GM12878 (cell line): ENCODE measurements around the gene HSPB6. TPM values are rescaled to one million over a fixed set of nuclear protein-coding genes. Genes with fewer than 3 reads are reported as not detected.
A peak's percentile ranks its signal among the peaks of the same experiment; 100 is the strongest.

Experiments
- BHLHE40 ChIP-seq, 2 experiments: fragments of 450-650 bp in 1 of 2; IDR thresholded peaks; 2 replicates each; pipeline ENCODE4 v1.6.1; 2011 to 2017; ENCODE audit warnings: low read depth in 2 of 2, borderline replicate concordance in 1 of 2, improper control_type of control experiment in 1 of 2, low read length in 1 of 2, mild to moderate bottlenecking in 1 of 2
- BRCA1 ChIP-seq: IDR thresholded peaks from 2 replicates; pipeline ENCODE4 v1.6.1; 2011; ENCODE audit warnings: low read depth, low read length, improper control_type of control experiment
- EGR1 ChIP-seq, 2 experiments: IDR thresholded peaks; 1 replicate in 1 of 2; 2 replicates in 1 of 2; pipeline ENCODE4 v1.6.1; 2011 to 2012; ENCODE audit warnings: low read depth in 2 of 2, low read length in 2 of 2, borderline replicate concordance in 1 of 2, mild to moderate bottlenecking in 1 of 2, moderate library complexity in 1 of 2
- FOXK2 ChIP-seq: fragments of 450-650 bp; IDR thresholded peaks from 2 replicates; pipeline ENCODE4 v1.6.1; 2017; ENCODE audit warnings: mild to moderate bottlenecking, moderate library complexity
- HCFC1 ChIP-seq: fragments of 150-350 bp; IDR thresholded peaks from 2 replicates; pipeline ENCODE4 v1.6.1; 2014; ENCODE audit warnings: low read length
- KLF5 ChIP-seq: fragments of 450-650 bp; IDR thresholded peaks from 2 replicates; pipeline ENCODE4 v1.6.1; 2014; ENCODE audit warnings: mild to moderate bottlenecking; ENCODE audit not compliant: partially characterized antibody
- NFYA ChIP-seq: IDR thresholded peaks from 2 replicates; pipeline ENCODE4 v1.6.1; 2011; ENCODE audit warnings: low read depth, mild to moderate bottlenecking, low read length, improper control_type of control experiment, borderline replicate concordance
- NFYB ChIP-seq: IDR thresholded peaks from 2 replicates; pipeline ENCODE4 v1.6.1; 2011; ENCODE audit warnings: low read depth, mild to moderate bottlenecking, low read length, improper control_type of control experiment, moderate library complexity; ENCODE audit not compliant: insufficient read depth
- POLR2AphosphoS5 ChIP-seq: IDR thresholded peaks from 2 replicates; pipeline ENCODE4 v1.6.1; 2011; ENCODE audit warnings: mild to moderate bottlenecking, low read length, inconsistent platforms
- TCF12 ChIP-seq: IDR thresholded peaks from 2 replicates; pipeline ENCODE4 v1.6.1; 2011; ENCODE audit warnings: low read depth, mild to moderate bottlenecking, low read length
- ZBED1 ChIP-seq: IDR thresholded peaks from 2 replicates; pipeline ENCODE4 v1.6.1; 2016; ENCODE audit warnings: borderline replicate concordance
- ZNF384 ChIP-seq: IDR thresholded peaks from 2 replicates; pipeline ENCODE4 v1.6.1; 2012; ENCODE audit warnings: low read depth, mild to moderate bottlenecking, low read length, improper control_type of control experiment, borderline replicate concordance
- polyA plus RNA-seq, 11 experiments: library from polyadenylated mRNA; depleted of rRNA in 4 of 11; unstranded in 6 of 11; stranded (reverse) in 5 of 11; fragments of >200 nt; fragmentation: Nextera tagmentation in 4 of 11; fragmentation: Illumina TruSeq in 1 of 11; extraction: Ambion mirVana in 4 of 11; extraction: Trizol in 1 of 11; gene quantifications; 1 replicate in 1 of 11; 2 replicates in 10 of 11; pipeline versions ENCODE4 v1.2.1 to v1.2.3, GENCODE V29; 2011 to 2016; ENCODE audit warnings: inconsistent platforms in 2 of 11, missing spikeins in 2 of 11, low read depth in 1 of 11
- total RNA-seq, 4 experiments: library from RNA; depleted of rRNA in 3 of 4; stranded (reverse); fragments of >200 nt in 3 of 4; fragmentation: Illumina TruSeq in 1 of 4; extraction: Trizol in 1 of 4; gene quantifications; 2 replicates each; pipeline versions ENCODE4 v1.2.1 to v1.2.3, GENCODE V29; 2013 to 2021
- TF ChIP-seq, protein P1 (sequence below): fragments of 450-650 bp; IDR thresholded peaks from 2 replicates; pipeline ENCODE4 v1.6.1; 2018; ENCODE audit warnings: borderline replicate concordance, mild to moderate bottlenecking; ENCODE audit not compliant: partially characterized antibody
- TF ChIP-seq, protein P2 (sequence below): fragments of 450-650 bp; formaldehyde crosslinking; IDR thresholded peaks from 2 replicates; pipeline ENCODE4 v1.4.0; 2020; ENCODE audit warnings: mild to moderate bottlenecking, moderate library complexity
- TF ChIP-seq, protein P3 (sequence below): IDR thresholded peaks from 2 replicates; pipeline ENCODE4 v1.6.1; 2012; ENCODE audit warnings: improper control_type of control experiment, low read depth, low read length; ENCODE audit not compliant: insufficient replicate concordance
- TF ChIP-seq, protein P4 (sequence below): IDR thresholded peaks from 2 replicates; pipeline ENCODE4 v1.6.1; 2011; ENCODE audit warnings: borderline replicate concordance, low read depth, mild to moderate bottlenecking, moderate library complexity, mixed read lengths, low read length; ENCODE audit not compliant: insufficient read depth; ENCODE audit errors: extremely low read length

Gene HSPB6
- total and polyA plus RNA-seq, 10 of the 15 experiments (the other 5 are each of a cell fraction or from before 2014, with no cell fraction given): 0.09 to 1.6 (median 0.36) TPM; not detected in 4

DNA sequence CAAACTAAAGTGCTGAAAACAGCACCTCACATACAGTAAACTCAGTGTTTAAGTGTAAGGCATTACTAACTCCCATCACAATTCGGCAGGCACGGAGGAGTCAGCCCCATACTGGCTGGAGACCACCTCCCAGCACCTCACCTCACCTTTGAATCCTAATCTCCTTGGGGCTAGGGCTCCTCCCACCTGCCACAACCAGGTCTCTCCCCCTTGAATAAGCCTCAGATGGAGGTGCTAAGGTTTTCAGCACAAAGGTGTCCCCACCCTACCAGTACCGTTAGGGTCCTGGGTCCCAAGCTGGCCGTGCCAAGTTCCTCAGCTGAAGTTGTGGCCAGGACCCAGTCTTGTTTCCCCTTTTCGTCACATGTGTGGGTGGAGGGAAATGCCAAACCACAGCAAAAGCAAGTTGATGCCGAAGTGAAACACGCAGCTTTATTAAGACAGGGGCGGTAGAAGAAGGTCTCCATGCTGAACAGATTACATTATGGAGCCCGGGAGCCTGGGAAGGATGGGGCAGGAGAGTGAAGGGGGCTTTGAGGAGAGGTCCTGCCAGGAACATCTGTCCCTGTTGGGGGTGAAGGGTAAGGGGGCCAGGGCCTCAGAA, 14.6 kb downstream of the HSPB6 start, which contains the start of gene IGFLR1 (continued):
- TF ChIP-seq BHLHE40 (IDR thresholded peaks at IDR 0.05; ENCODE audit: borderline replicate concordance in 1 of 2, low read depth in 2 of 2, low read length in 1 of 2) (peak; percentile 80 to 82), ZBED1 (peak; percentile 64; the same call in 1 of the 2 replicates), BRCA1 (no peak), FOXK2 (peak; percentile 78), TCF12 (peak; percentile 87), EGR1 (IDR thresholded peaks at IDR 0.05; ENCODE audit: borderline replicate concordance in 1 of 2, low read depth in 2 of 2, low read length in 2 of 2) (peak; percentile 34 to 97), HCFC1 (no peak), KLF5 (peak; percentile 76), NFYA (no peak), POLR2AphosphoS5 (peak; percentile 95), ZNF384 (no peak), NFYB (no peak)
- TF ChIP-seq, protein P1, sequence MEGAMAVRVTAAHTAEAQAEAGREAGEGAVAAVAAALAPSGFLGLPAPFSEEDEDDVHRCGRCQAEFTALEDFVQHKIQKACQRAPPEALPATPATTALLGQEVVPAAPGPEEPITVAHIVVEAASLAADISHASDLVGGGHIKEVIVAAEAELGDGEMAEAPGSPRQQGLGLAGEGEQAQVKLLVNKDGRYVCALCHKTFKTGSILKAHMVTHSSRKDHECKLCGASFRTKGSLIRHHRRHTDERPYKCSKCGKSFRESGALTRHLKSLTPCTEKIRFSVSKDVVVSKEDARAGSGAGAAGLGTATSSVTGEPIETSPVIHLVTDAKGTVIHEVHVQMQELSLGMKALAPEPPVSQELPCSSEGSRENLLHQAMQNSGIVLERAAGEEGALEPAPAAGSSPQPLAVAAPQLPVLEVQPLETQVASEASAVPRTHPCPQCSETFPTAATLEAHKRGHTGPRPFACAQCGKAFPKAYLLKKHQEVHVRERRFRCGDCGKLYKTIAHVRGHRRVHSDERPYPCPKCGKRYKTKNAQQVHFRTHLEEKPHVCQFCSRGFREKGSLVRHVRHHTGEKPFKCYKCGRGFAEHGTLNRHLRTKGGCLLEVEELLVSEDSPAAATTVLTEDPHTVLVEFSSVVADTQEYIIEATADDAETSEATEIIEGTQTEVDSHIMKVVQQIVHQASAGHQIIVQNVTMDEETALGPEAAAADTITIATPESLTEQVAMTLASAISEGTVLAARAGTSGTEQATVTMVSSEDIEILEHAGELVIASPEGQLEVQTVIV: no peak
- TF ChIP-seq, protein P2, sequence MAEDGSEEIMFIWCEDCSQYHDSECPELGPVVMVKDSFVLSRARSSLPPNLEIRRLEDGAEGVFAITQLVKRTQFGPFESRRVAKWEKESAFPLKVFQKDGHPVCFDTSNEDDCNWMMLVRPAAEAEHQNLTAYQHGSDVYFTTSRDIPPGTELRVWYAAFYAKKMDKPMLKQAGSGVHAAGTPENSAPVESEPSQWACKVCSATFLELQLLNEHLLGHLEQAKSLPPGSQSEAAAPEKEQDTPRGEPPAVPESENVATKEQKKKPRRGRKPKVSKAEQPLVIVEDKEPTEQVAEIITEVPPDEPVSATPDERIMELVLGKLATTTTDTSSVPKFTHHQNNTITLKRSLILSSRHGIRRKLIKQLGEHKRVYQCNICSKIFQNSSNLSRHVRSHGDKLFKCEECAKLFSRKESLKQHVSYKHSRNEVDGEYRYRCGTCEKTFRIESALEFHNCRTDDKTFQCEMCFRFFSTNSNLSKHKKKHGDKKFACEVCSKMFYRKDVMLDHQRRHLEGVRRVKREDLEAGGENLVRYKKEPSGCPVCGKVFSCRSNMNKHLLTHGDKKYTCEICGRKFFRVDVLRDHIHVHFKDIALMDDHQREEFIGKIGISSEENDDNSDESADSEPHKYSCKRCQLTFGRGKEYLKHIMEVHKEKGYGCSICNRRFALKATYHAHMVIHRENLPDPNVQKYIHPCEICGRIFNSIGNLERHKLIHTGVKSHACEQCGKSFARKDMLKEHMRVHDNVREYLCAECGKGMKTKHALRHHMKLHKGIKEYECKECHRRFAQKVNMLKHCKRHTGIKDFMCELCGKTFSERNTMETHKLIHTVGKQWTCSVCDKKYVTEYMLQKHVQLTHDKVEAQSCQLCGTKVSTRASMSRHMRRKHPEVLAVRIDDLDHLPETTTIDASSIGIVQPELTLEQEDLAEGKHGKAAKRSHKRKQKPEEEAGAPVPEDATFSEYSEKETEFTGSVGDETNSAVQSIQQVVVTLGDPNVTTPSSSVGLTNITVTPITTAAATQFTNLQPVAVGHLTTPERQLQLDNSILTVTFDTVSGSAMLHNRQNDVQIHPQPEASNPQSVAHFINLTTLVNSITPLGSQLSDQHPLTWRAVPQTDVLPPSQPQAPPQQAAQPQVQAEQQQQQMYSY (CRISPR knock-in tag): no peak
- TF ChIP-seq, protein P3, sequence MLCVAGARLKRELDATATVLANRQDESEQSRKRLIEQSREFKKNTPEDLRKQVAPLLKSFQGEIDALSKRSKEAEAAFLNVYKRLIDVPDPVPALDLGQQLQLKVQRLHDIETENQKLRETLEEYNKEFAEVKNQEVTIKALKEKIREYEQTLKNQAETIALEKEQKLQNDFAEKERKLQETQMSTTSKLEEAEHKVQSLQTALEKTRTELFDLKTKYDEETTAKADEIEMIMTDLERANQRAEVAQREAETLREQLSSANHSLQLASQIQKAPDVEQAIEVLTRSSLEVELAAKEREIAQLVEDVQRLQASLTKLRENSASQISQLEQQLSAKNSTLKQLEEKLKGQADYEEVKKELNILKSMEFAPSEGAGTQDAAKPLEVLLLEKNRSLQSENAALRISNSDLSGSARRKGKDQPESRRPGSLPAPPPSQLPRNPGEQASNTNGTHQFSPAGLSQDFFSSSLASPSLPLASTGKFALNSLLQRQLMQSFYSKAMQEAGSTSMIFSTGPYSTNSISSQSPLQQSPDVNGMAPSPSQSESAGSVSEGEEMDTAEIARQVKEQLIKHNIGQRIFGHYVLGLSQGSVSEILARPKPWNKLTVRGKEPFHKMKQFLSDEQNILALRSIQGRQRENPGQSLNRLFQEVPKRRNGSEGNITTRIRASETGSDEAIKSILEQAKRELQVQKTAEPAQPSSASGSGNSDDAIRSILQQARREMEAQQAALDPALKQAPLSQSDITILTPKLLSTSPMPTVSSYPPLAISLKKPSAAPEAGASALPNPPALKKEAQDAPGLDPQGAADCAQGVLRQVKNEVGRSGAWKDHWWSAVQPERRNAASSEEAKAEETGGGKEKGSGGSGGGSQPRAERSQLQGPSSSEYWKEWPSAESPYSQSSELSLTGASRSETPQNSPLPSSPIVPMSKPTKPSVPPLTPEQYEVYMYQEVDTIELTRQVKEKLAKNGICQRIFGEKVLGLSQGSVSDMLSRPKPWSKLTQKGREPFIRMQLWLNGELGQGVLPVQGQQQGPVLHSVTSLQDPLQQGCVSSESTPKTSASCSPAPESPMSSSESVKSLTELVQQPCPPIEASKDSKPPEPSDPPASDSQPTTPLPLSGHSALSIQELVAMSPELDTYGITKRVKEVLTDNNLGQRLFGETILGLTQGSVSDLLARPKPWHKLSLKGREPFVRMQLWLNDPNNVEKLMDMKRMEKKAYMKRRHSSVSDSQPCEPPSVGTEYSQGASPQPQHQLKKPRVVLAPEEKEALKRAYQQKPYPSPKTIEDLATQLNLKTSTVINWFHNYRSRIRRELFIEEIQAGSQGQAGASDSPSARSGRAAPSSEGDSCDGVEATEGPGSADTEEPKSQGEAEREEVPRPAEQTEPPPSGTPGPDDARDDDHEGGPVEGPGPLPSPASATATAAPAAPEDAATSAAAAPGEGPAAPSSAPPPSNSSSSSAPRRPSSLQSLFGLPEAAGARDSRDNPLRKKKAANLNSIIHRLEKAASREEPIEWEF: no peak
- TF ChIP-seq, protein P4, sequence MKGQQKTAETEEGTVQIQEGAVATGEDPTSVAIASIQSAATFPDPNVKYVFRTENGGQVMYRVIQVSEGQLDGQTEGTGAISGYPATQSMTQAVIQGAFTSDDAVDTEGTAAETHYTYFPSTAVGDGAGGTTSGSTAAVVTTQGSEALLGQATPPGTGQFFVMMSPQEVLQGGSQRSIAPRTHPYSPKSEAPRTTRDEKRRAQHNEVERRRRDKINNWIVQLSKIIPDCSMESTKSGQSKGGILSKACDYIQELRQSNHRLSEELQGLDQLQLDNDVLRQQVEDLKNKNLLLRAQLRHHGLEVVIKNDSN: no peak
